Measurements from ENCODE around the gene SURF6.
A peak's percentile ranks its signal among the peaks of the same experiment; 100 is the strongest.
"Not testable (repeated sequence)": the region's sequence is repeated elsewhere in the genome, so short reads cannot be mapped to it uniquely, and the experiment has no call there.

SURF6 gene

GRCh38 chr9:133340916-133341315, 4.9 kb upstream of the SURF6 start:
- peak overlapping the region in 1 of 2 donors; percentile 43 for H3K27ac ChIP-seq (ENCODE audit: low read depth in 2 of 2, low read length in 2 of 2)
- H3K9me3 ChIP-seq (ENCODE audit: control insufficient read depth in 2 of 2, low read length in 2 of 2): no peaks in the 10 kb centered on the region
- no peaks in the 10 kb centered on the region for H3K27me3 ChIP-seq (ENCODE audit: control insufficient read depth in 2 of 2, insufficient read depth in 2 of 2, low read length in 2 of 2)
- H3K9ac ChIP-seq (ENCODE audit: low read depth in 1 of 2, low read length in 2 of 2): no peak overlapping the region
- peaks cover 5 to 11% of the 10 kb centered on the region in 2 donors for H3K4me1 ChIP-seq (ENCODE audit: control insufficient read depth in 2 of 2, insufficient read depth in 2 of 2, low read length in 2 of 2)
- peak overlapping the region in 1 of 2 donors; percentile 13 for H3K4me3 ChIP-seq (ENCODE audit: low read length in 2 of 2)
- peaks cover 26 to 54% of the 10 kb centered on the region in 2 donors for H3K36me3 ChIP-seq (ENCODE audit: control insufficient read depth in 2 of 2, insufficient read depth in 2 of 2, low read length in 2 of 2)

- Histone ChIP-seq H3K27me3 (ENCODE audit: control insufficient read depth in 2 of 2, insufficient read depth in 2 of 2, low read length in 2 of 2) (no peaks in the 10 kb centered on the region), H3K4me1 (ENCODE audit: control insufficient read depth in 2 of 2, insufficient read depth in 2 of 2, low read length in 2 of 2) (peaks cover 5 to 11% of the 10 kb centered on the region in 2 donors), H3K36me3 (ENCODE audit: control insufficient read depth in 2 of 2, insufficient read depth in 2 of 2, low read length in 2 of 2) (peaks cover 23 to 47% of the 10 kb centered on the region in 2 donors), H3K4me3 (ENCODE audit: low read length in 2 of 2) (no peak overlapping the region), H3K9ac (ENCODE audit: low read depth in 1 of 2, low read length in 2 of 2) (no peak overlapping the region), H3K9me3 (ENCODE audit: control insufficient read depth in 2 of 2, low read length in 2 of 2) (no peaks in the 10 kb centered on the region), H3K27ac (ENCODE audit: low read depth in 2 of 2, low read length in 2 of 2) (no peak overlapping the region)
Observed at GRCh38 chr9:133340256-133340655, 4.3 kb upstream of the SURF6 start.

- Histone ChIP-seq H3K4me3 (ENCODE audit: low read length in 2 of 2) (no peak overlapping the region), H3K27ac (ENCODE audit: low read depth in 2 of 2, low read length in 2 of 2) (no peak overlapping the region), H3K9me3 (ENCODE audit: control insufficient read depth in 2 of 2, low read length in 2 of 2) (no peaks in the 10 kb centered on the region), H3K4me1 (ENCODE audit: control insufficient read depth in 2 of 2, insufficient read depth in 2 of 2, low read length in 2 of 2) (peaks cover 7 to 14% of the 10 kb centered on the region in 2 donors), H3K36me3 (ENCODE audit: control insufficient read depth in 2 of 2, insufficient read depth in 2 of 2, low read length in 2 of 2) (peaks cover 17 to 41% of the 10 kb centered on the region in 2 donors), H3K27me3 (ENCODE audit: control insufficient read depth in 2 of 2, insufficient read depth in 2 of 2, low read length in 2 of 2) (no peaks in the 10 kb centered on the region), H3K9ac (ENCODE audit: low read depth in 1 of 2, low read length in 2 of 2) (no peak overlapping the region)
Observed at GRCh38 chr9:133339641-133340040, 3.7 kb upstream of the SURF6 start.

GRCh38 chr9:133334888-133335287, 1.1 kb downstream of the SURF6 start:
- H3K36me3 ChIP-seq (ENCODE audit: control insufficient read depth in 2 of 2, insufficient read depth in 2 of 2, low read length in 2 of 2): peaks cover 32 to 36% of the 10 kb centered on the region in 2 donors
- peak overlapping the region; percentile 50 to 76 for H3K27ac ChIP-seq (ENCODE audit: low read depth in 2 of 2, low read length in 2 of 2)
- H3K4me3 ChIP-seq (ENCODE audit: low read length in 2 of 2): peak overlapping the region; percentile 2 to 85
- not testable (repeated sequence) for H3K9me3 ChIP-seq (ENCODE audit: control insufficient read depth in 2 of 2, low read length in 2 of 2); H3K27me3 ChIP-seq (ENCODE audit: control insufficient read depth in 2 of 2, insufficient read depth in 2 of 2, low read length in 2 of 2)
- H3K4me1 ChIP-seq (ENCODE audit: control insufficient read depth in 2 of 2, insufficient read depth in 2 of 2, low read length in 2 of 2): peaks cover 22 to 25% of the 10 kb centered on the region in 2 donors
- peak overlapping the region; percentile 64 to 77 for H3K9ac ChIP-seq (ENCODE audit: low read depth in 1 of 2, low read length in 2 of 2)

- H3K36me3 ChIP-seq (ENCODE audit: control insufficient read depth in 2 of 2, insufficient read depth in 2 of 2, low read length in 2 of 2): peaks cover 32 to 34% of the 10 kb centered on the region in 2 donors
- peaks cover 22 to 25% of the 10 kb centered on the region in 2 donors for H3K4me1 ChIP-seq (ENCODE audit: control insufficient read depth in 2 of 2, insufficient read depth in 2 of 2, low read length in 2 of 2)
- peak overlapping the region; percentile 52 to 77 for H3K9ac ChIP-seq (ENCODE audit: low read depth in 1 of 2, low read length in 2 of 2)
- no peaks in the 10 kb centered on the region for H3K9me3 ChIP-seq (ENCODE audit: control insufficient read depth in 2 of 2, low read length in 2 of 2)
- peak overlapping the region; percentile 61 to 76 for H3K27ac ChIP-seq (ENCODE audit: low read depth in 2 of 2, low read length in 2 of 2)
- peak overlapping the region; percentile 2 to 85 for H3K4me3 ChIP-seq (ENCODE audit: low read length in 2 of 2)
- H3K27me3 ChIP-seq (ENCODE audit: control insufficient read depth in 2 of 2, insufficient read depth in 2 of 2, low read length in 2 of 2): no peaks in the 10 kb centered on the region
Observed at GRCh38 chr9:133334161-133334560, 1.8 kb downstream of the SURF6 start.

GRCh38 chr9:133333566-133333965, 2.4 kb downstream of the SURF6 start:
- H3K4me1 ChIP-seq (ENCODE audit: control insufficient read depth in 2 of 2, insufficient read depth in 2 of 2, low read length in 2 of 2): peaks cover 22 to 25% of the 10 kb centered on the region in 2 donors
- no peaks in the 10 kb centered on the region for H3K9me3 ChIP-seq (ENCODE audit: control insufficient read depth in 2 of 2, low read length in 2 of 2)
- H3K36me3 ChIP-seq (ENCODE audit: control insufficient read depth in 2 of 2, insufficient read depth in 2 of 2, low read length in 2 of 2): peaks cover 32 to 34% of the 10 kb centered on the region in 2 donors
- peak overlapping the region in 1 of 2 donors; percentile 26 for H3K4me3 ChIP-seq (ENCODE audit: low read length in 2 of 2)
- peak overlapping the region in 1 of 2 donors; percentile 14 for H3K9ac ChIP-seq (ENCODE audit: low read depth in 1 of 2, low read length in 2 of 2)
- peak overlapping the region; percentile 61 to 72 for H3K27ac ChIP-seq (ENCODE audit: low read depth in 2 of 2, low read length in 2 of 2)
- H3K27me3 ChIP-seq (ENCODE audit: control insufficient read depth in 2 of 2, insufficient read depth in 2 of 2, low read length in 2 of 2): no peaks in the 10 kb centered on the region

GRCh38 chr9:133333011-133333410, 3.0 kb downstream of the SURF6 start:
- H3K36me3 ChIP-seq (ENCODE audit: control insufficient read depth in 2 of 2, insufficient read depth in 2 of 2, low read length in 2 of 2): peaks cover 32 to 34% of the 10 kb centered on the region in 2 donors
- no peaks in the 10 kb centered on the region for H3K9me3 ChIP-seq (ENCODE audit: control insufficient read depth in 2 of 2, low read length in 2 of 2)
- peaks cover 22 to 25% of the 10 kb centered on the region in 2 donors for H3K4me1 ChIP-seq (ENCODE audit: control insufficient read depth in 2 of 2, insufficient read depth in 2 of 2, low read length in 2 of 2)
- no peak overlapping the region for H3K9ac ChIP-seq (ENCODE audit: low read depth in 1 of 2, low read length in 2 of 2)
- peak overlapping the region in 1 of 2 donors; percentile 26 for H3K4me3 ChIP-seq (ENCODE audit: low read length in 2 of 2)
- H3K27me3 ChIP-seq (ENCODE audit: control insufficient read depth in 2 of 2, insufficient read depth in 2 of 2, low read length in 2 of 2): no peaks in the 10 kb centered on the region
- no peak overlapping the region for H3K27ac ChIP-seq (ENCODE audit: low read depth in 2 of 2, low read length in 2 of 2)

- Histone ChIP-seq H3K4me3 (ENCODE audit: low read length in 2 of 2) (no peak overlapping the region), H3K36me3 (ENCODE audit: control insufficient read depth in 2 of 2, insufficient read depth in 2 of 2, low read length in 2 of 2) (peaks cover 32 to 34% of the 10 kb centered on the region in 2 donors), H3K4me1 (ENCODE audit: control insufficient read depth in 2 of 2, insufficient read depth in 2 of 2, low read length in 2 of 2) (peaks cover 22 to 25% of the 10 kb centered on the region in 2 donors), H3K9me3 (ENCODE audit: control insufficient read depth in 2 of 2, low read length in 2 of 2) (no peaks in the 10 kb centered on the region), H3K27ac (ENCODE audit: low read depth in 2 of 2, low read length in 2 of 2) (no peak overlapping the region), H3K27me3 (ENCODE audit: control insufficient read depth in 2 of 2, insufficient read depth in 2 of 2, low read length in 2 of 2) (no peaks in the 10 kb centered on the region), H3K9ac (ENCODE audit: low read depth in 1 of 2, low read length in 2 of 2) (no peak overlapping the region)
Observed at GRCh38 chr9:133332381-133332730, 3.6 kb downstream of the SURF6 start.

GRCh38 chr9:133331641-133332380, 4.2 kb downstream of the SURF6 start:
- Histone ChIP-seq H3K4me1 (ENCODE audit: control insufficient read depth in 2 of 2, insufficient read depth in 2 of 2, low read length in 2 of 2) (peaks cover 22 to 25% of the 10 kb centered on the region in 2 donors), H3K27me3 (ENCODE audit: control insufficient read depth in 2 of 2, insufficient read depth in 2 of 2, low read length in 2 of 2) (no peaks in the 10 kb centered on the region), H3K9ac (ENCODE audit: low read depth in 1 of 2, low read length in 2 of 2) (no peak overlapping the region), H3K4me3 (ENCODE audit: low read length in 2 of 2) (no peak overlapping the region), H3K36me3 (ENCODE audit: control insufficient read depth in 2 of 2, insufficient read depth in 2 of 2, low read length in 2 of 2) (peaks cover 32 to 34% of the 10 kb centered on the region in 2 donors), H3K9me3 (ENCODE audit: control insufficient read depth in 2 of 2, low read length in 2 of 2) (no peaks in the 10 kb centered on the region), H3K27ac (ENCODE audit: low read depth in 2 of 2, low read length in 2 of 2) (no peak overlapping the region)

GRCh38 chr9:133331221-133331620, 4.8 kb downstream of the SURF6 start:
- no peaks in the 10 kb centered on the region for H3K9me3 ChIP-seq (ENCODE audit: control insufficient read depth in 2 of 2, low read length in 2 of 2)
- peaks cover 32 to 34% of the 10 kb centered on the region in 2 donors for H3K36me3 ChIP-seq (ENCODE audit: control insufficient read depth in 2 of 2, insufficient read depth in 2 of 2, low read length in 2 of 2)
- no peak overlapping the region for H3K9ac ChIP-seq (ENCODE audit: low read depth in 1 of 2, low read length in 2 of 2)
- peaks cover 18 to 21% of the 10 kb centered on the region in 2 donors for H3K4me1 ChIP-seq (ENCODE audit: control insufficient read depth in 2 of 2, insufficient read depth in 2 of 2, low read length in 2 of 2)
- H3K27me3 ChIP-seq (ENCODE audit: control insufficient read depth in 2 of 2, insufficient read depth in 2 of 2, low read length in 2 of 2): no peaks in the 10 kb centered on the region
- H3K4me3 ChIP-seq (ENCODE audit: low read length in 2 of 2): no peak overlapping the region
- no peak overlapping the region for H3K27ac ChIP-seq (ENCODE audit: low read depth in 2 of 2, low read length in 2 of 2)
